ENCODE results near the gene ITPKC.

Gene ITPKC

DNA sequence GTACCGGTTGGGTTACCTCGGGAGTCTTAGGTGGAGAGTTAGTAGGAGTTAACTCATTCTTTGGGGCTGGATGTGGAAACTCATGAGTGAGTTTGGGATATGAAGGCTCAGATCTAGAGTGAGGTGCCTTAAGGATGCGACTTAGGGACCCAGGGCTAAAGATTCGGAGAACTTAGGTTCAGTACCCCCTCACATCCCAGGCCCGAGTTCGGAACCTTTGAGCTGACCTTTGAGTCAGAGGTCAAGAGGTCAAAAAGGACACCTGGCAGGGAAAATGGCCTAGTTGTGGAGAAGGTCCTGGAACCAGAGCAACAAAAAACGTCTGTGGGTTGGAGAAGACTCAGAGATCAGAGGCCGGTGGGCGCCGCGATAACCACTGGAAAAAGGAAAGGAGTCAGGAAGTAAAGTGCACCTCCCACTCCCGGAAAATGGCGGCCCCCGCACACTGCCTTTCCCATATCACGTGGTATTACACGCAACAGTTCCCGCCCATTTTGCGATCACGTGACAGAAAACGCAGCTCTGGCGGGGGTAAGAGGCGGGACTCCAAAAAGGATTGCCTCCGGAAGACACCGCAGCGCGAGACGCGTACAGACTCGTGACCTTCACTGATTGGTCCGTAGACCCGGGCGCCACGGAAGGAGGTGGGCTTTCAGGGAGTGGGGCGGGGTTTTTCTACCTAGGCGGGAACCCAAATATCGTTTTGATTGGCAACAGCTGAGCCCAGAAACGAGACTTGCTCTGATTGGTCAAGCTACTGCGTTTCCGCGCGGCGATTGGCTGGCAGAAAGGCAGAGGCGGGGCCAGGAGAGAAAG lies 33.4 kb downstream of the ITPKC start, which contains the start of gene ACTMAP:
TSS of gene ACTMAP (minus strand) at position 420 of the 816 bp plus-strand sequence. CDS start 674 bp downstream, outside the sequence.
- peak within 1 kb of the TSS; percentile 95 for H3K27ac ChIP-seq
- DNase-seq (ENCODE audit: low spot score) = peak; percentile 100
- POLR2A ChIA-PET (ENCODE audit: low non-redundant PET) = interaction anchor here (0.5 to 1.0 kb wide), 8 partner anchors 8 to 87 kb away, joined by 3 to 7 read pairs (median 4); partner anchors contain the start of gene COQ8B
- CTCF ChIA-PET = interaction anchor here (0.7 kb wide), 2 partner anchors 9 to 150 kb away, joined by 3 to 6 read pairs; no protein-coding TSS in a partner anchor
- TF ChIP-seq, protein P1, sequence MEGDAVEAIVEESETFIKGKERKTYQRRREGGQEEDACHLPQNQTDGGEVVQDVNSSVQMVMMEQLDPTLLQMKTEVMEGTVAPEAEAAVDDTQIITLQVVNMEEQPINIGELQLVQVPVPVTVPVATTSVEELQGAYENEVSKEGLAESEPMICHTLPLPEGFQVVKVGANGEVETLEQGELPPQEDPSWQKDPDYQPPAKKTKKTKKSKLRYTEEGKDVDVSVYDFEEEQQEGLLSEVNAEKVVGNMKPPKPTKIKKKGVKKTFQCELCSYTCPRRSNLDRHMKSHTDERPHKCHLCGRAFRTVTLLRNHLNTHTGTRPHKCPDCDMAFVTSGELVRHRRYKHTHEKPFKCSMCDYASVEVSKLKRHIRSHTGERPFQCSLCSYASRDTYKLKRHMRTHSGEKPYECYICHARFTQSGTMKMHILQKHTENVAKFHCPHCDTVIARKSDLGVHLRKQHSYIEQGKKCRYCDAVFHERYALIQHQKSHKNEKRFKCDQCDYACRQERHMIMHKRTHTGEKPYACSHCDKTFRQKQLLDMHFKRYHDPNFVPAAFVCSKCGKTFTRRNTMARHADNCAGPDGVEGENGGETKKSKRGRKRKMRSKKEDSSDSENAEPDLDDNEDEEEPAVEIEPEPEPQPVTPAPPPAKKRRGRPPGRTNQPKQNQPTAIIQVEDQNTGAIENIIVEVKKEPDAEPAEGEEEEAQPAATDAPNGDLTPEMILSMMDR (conservative IDR thresholded peaks at IDR 0.05; ENCODE audit: low read depth) = no peak

DNA sequence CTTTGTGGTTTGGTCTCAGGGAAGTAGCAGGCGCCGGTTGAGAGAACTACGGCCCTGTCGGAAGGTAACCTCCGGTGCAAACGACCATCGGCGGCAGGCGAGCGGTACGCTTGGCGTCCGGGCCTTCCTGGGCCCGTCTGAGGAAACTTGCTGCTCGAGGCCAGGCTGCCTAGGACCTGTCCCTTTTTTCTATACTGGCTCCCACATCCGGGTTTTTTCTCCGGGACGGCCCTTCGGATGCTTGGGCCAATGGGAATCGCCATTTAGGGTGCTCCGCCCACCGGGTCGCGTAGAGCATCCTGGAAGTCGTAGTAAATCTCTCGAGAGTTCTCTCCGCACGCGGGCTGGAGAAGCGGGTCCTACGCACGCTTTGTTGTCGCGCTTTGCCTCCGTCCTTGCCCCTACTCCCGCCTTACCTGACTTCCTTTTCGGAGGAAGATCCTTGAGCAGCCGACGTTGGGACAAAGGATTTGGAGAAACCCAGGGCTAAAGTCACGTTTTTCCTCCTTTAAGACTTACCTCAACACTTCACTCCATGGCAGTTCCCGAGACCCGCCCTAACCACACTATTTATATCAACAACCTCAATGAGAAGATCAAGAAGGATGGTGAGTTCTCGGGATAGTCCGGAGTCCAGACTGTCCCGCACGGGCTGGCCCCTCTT lies 34.1 kb downstream of the ITPKC start, which contains the start of gene SNRPA:
TSS of gene SNRPA (plus strand) at position 330 of the 664 bp plus-strand sequence. CDS start at position 536, 206 bp downstream.
- TF ChIP-seq, protein P1 (conservative IDR thresholded peaks at IDR 0.05; ENCODE audit: low read depth) = no peak
- peak within 1 kb of the TSS; percentile 95 for H3K27ac ChIP-seq
- ChIA-PET POLR2A (ENCODE audit: low non-redundant PET) (interaction anchor here (0.5 to 1.0 kb wide), 7 partner anchors 9 to 88 kb away, joined by 3 to 5 read pairs (median 4); partner anchors contain the start of gene COQ8B), CTCF (interaction anchor here (0.7 kb wide), 1 partner anchor 150 kb away, joined by 3 read pairs; no protein-coding TSS in a partner anchor)
- DNase-seq (ENCODE audit: low spot score) = peak; percentile 98

DNA sequence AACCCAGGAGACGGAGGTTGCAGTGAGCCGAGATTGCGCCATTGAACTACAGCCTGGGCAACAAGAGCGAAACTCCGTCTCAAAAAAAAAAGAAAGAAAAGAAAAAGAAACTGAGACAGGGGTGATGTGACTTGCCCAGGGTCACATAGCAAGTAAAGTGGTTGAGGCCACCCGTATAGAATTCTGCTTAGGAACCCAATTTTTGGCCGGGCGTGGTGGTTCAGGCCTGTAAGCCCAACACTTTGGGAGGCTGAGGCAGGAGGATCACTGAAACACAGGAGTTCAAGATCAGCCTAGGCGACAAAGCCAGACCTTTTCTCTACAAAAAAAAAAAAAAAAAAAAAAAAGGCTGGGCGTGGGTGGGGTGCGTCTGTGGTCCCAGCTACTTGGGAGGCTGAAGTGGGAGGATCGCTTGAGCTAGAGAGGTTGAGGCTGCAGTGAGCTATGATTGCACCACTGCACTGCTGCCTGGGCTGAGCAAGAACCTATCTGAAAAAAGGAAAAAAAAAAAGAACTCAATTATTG lies 35.4 kb downstream of the ITPKC start:
- TF ChIP-seq, protein P1 (conservative IDR thresholded peaks at IDR 0.05; ENCODE audit: low read depth) = no peak
- H3K27ac ChIP-seq = peak overlapping the region; percentile 95
- no peak for DNase-seq (ENCODE audit: low spot score)
- POLR2A ChIA-PET (ENCODE audit: low non-redundant PET) = interaction anchor here (0.7 kb wide), 2 partner anchors 35 to 392 kb away, joined by 3 to 4 read pairs; no protein-coding TSS in a partner anchor
- CTCF ChIA-PET = interaction anchor here (0.6 kb wide), 1 partner anchor 31 kb away, joined by 3 read pairs; no protein-coding TSS in a partner anchor

DNA sequence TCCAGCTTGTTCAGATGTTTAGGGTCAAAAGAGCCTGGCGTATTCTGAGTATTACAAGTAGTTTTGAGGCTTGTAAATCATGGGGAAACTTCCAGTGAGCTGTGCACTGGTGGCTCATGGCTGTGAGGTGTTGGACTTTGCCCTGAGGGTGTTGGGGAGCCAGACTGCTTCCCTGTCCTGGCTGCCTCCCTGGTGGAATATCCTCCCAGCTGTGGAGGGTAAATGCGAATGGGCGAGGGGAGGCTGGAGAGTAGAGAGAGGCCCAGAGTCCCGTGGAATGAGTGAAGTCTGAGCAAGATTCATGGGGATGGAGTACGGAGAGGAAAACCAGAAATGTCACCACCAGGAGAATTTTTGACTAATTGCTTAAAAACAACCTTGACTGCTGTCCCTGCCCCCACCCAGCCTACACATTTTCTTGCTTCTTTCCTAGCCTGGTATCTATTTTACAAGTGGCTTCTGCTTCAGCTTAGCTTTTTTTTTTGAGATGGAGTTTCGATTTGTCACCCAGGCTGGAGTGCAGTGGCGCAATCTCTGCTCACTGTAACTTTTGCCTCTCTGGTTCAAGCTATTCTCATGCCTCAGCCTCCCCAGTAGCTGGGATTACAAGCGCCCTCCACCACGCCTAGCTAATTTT lies 37.8 kb downstream of the ITPKC start:
- POLR2A ChIA-PET (ENCODE audit: low non-redundant PET) = no interaction called here
- TF ChIP-seq, protein P1 (conservative IDR thresholded peaks at IDR 0.05; ENCODE audit: low read depth) = no peak
- no peak for DNase-seq (ENCODE audit: low spot score)
- peak overlapping the region; percentile 61 for H3K27ac ChIP-seq
- CTCF ChIA-PET = interaction anchor here (1.2 kb wide), 1 partner anchor 15 kb away, joined by 7 read pairs; no protein-coding TSS in a partner anchor

DNA sequence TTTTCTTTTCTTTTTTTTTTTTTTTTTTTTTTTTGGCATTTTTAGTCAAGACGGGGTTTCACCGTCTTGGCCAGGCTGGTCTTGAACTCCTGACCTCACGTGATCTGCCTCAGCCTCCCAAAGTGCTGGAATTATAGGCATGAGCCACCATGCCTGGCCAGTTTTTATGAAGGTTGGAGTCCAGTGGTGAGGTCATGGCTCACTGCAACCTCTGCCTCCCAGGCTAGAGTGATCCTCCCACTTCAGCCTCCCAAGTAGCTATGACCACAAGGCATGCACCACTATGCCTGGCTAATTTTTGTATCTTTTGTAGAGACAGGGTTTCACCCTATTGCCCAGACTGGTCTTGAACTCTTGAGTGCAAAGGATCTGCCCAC lies 38.3 kb downstream of the ITPKC start:
- no peak for DNase-seq (ENCODE audit: low spot score)
- TF ChIP-seq, protein P1 (conservative IDR thresholded peaks at IDR 0.05; ENCODE audit: low read depth) = no peak
- H3K27ac ChIP-seq = peak overlapping the region; percentile 61
- POLR2A ChIA-PET (ENCODE audit: low non-redundant PET) = no interaction called here
- CTCF ChIA-PET = interaction anchor here (1.2 kb wide), 1 partner anchor 16 kb away, joined by 7 read pairs; no protein-coding TSS in a partner anchor
